SH-SY5Y (cell line): ENCODE data around the gene CPA3.

ENCODE experiments used
- GATA2 ChIP-seq: IDR thresholded peaks from 2 replicates; pipeline ENCODE4 v1.6.1; 2011; ENCODE audit warnings: mild to moderate bottlenecking, low read depth, low read length
- GATA3 ChIP-seq: IDR thresholded peaks from 2 replicates; pipeline ENCODE4 v1.6.1; 2011; ENCODE audit warnings: low read depth, mild to moderate bottlenecking, low read length, moderate library complexity

- TF ChIP-seq GATA3: no peak
- no peak for TF ChIP-seq GATA2
Measured at GRCh38 chr3:148930752-148931151, 65.7 kb downstream of the CPA3 start.
